OCI-LY7 (cell line): ENCODE results near the gene TNFSF4. TPM values are rescaled to one million over a fixed set of nuclear protein-coding genes. Genes with fewer than 3 reads are reported as not detected.

Source experiments
- BruUV-seq: library from RNA; stranded (reverse); fragments of 400-500 nt; replicated peaks from 2 replicates; lab custom pipeline; 2021; lab: Mats Ljungman, UMichigan
- CTCF ChIA-PET: fragments of 300-600 bp; sonication (Branson Sonifier 250); formaldehyde crosslinking; loops from one replicate; lab custom pipeline; 2022; ENCODE audit warnings: antibody characterized with exemption; ENCODE audit not compliant: unreplicated experiment; lab: Charles Lee
- POLR2A ChIA-PET: fragments of 300-600 bp; sonication (Branson Sonifier 250); formaldehyde crosslinking; loops from one replicate; lab custom pipeline; 2022; ENCODE audit warnings: antibody characterized with exemption; lab: Charles Lee
- DNase-seq: peaks from one replicate; pipeline ENCODE4 v3.0.0-alpha.2; 2015; ENCODE audit warnings: low spot score
- H2AFZ ChIP-seq: fragments of 200-600 bp; sonication (generic), shearing (Covaris generic); 2 replicates; pipeline ENCODE4 v1.6.1; 2014; ENCODE audit warnings: mild to moderate bottlenecking, antibody characterized with exemption, low read length, moderate library complexity
- H3K27ac ChIP-seq: fragments of 200-600 bp; sonication (generic); 2 replicates; pipeline ENCODE4 v1.5.1; 2014; ENCODE audit warnings: mixed run types, low read depth, mild to moderate bottlenecking, moderate library complexity, low read length, inconsistent platforms; ENCODE audit not compliant: poor library complexity, severe bottlenecking
- H3K36me3 ChIP-seq: fragments of 200-600 bp; sonication (generic); 2 replicates; pipeline ENCODE4 v1.6.1; 2014; ENCODE audit warnings: mild to moderate bottlenecking, antibody characterized with exemption, low read length, moderate library complexity, mixed read lengths; ENCODE audit not compliant: insufficient read depth
- H3K4me1 ChIP-seq: fragments of 200-600 bp; sonication (generic); 2 replicates; pipeline ENCODE4 v1.5.1; 2014; ENCODE audit warnings: mild to moderate bottlenecking, low read length; ENCODE audit not compliant: insufficient read depth, poor library complexity, severe bottlenecking
- H3K4me2 ChIP-seq: fragments of 200-600 bp; sonication (generic); 2 replicates; pipeline ENCODE4 v1.6.1; 2014; ENCODE audit warnings: mild to moderate bottlenecking, low read length
- H3K4me3 ChIP-seq: fragments of 200-600 bp; sonication (generic); 2 replicates; pipeline ENCODE4 v1.5.1; 2014; ENCODE audit warnings: mild to moderate bottlenecking, low read depth, low read length; ENCODE audit not compliant: poor library complexity, severe bottlenecking
- H3K79me2 ChIP-seq: fragments of 200-600 bp; sonication (generic); 2 replicates; pipeline ENCODE4 v1.6.1; 2016; ENCODE audit warnings: low read depth, mild to moderate bottlenecking, low read length, moderate library complexity, mixed read lengths; ENCODE audit not compliant: insufficient read depth
- H3K9me2 ChIP-seq: fragments of 200-600 bp; sonication (generic); 2 replicates; pipeline ENCODE4 v1.6.1; 2016; ENCODE audit warnings: mild to moderate bottlenecking, low read length, mixed read lengths; ENCODE audit not compliant: insufficient read depth
- H3K9me3 ChIP-seq: fragments of 200-600 bp; sonication (generic); 2 replicates; pipeline ENCODE4 v1.6.1; 2014; ENCODE audit warnings: mild to moderate bottlenecking, mixed run types, low read length, mixed read lengths
- H4K20me1 ChIP-seq: fragments of 200-600 bp; sonication (generic); 2 replicates; pipeline ENCODE4 v1.6.1; 2014; ENCODE audit warnings: mild to moderate bottlenecking, antibody characterized with exemption, low read length, moderate library complexity, mixed read lengths; ENCODE audit not compliant: insufficient read depth
- CTCF ChIP-seq: fragments of 200-600 bp; sonication (generic); conservative IDR thresholded peaks from 2 replicates; pipeline ENCODE4 v1.5.1; 2014; ENCODE audit warnings: mild to moderate bottlenecking, antibody characterized with exemption, low read length, moderate library complexity, mixed read lengths
- EZH2phosphoT487 ChIP-seq: fragments of 200-600 bp; sonication (generic); IDR thresholded peaks from 2 replicates; pipeline ENCODE4 v1.6.1; 2018; ENCODE audit warnings: low read depth, borderline replicate concordance, mild to moderate bottlenecking, mixed run types, antibody characterized with exemption, low read length, moderate library complexity, mixed read lengths
- intact Hi-C: fragments of 100-400 bp; cut with micrococcal nuclease; formaldehyde crosslinking; loops from one replicate; pipeline ENCODE4 v1.10.0; 2022; ENCODE audit not compliant: unreplicated experiment
- total RNA-seq, 2 experiments: library from RNA; depleted of rRNA in 1 of 2; stranded (reverse); fragments of >200 nt in 1 of 2; shearing (Covaris generic) in 1 of 2; gene quantifications; 2 replicates each; pipeline ENCODE4 v1.2.3, GENCODE V29; 2014 to 2022

The TNFSF4 gene
- total RNA-seq, 2 experiments from 2014 or later = 0.53 to 0.63 TPM

DNA sequence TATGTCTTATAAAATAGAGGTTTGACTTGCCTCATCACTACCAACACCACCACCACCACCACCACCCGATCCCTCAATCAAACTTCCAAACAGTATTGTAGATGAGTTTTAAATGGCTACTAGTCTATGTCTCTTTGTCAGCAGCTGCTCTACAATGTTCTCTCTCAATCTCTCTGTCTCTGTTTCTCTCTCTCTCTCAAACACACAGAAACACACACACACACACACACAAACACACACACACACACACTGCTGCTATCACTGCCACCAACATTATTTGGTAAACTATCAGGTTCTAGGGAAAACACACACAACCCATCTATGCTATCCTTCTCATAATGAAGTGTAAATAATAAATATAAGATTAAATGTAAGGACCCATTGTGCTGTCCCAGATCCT, 2.4 kb downstream of the TNFSF4 start:
- Histone ChIP-seq H3K9me3 (no peaks in the 10 kb centered on the region), H3K9me2 (no peaks in the 10 kb centered on the region), H4K20me1 (no peaks in the 10 kb centered on the region), H3K4me3 (no peak overlapping the region), H3K27ac (no peak overlapping the region), H3K4me1 (no peaks in the 10 kb centered on the region), H2AFZ (no peak overlapping the region), H3K4me2 (no peak overlapping the region), H3K79me2 (no peaks in the 10 kb centered on the region), H3K36me3 (no peaks in the 10 kb centered on the region)
- no peak for TF ChIP-seq CTCF
- TF ChIP-seq EZH2phosphoT487 = no peak
- intact Hi-C loops = no loop called here
- POLR2A ChIA-PET = interaction anchor here (0.8 to 1.7 kb wide), 5 partner anchors 10 to 468 kb away, joined by 3 to 7 read pairs (median 4); no protein-coding TSS in a partner anchor
- no peak for DNase-seq
- no TSS peak for BruUV-seq
- CTCF ChIA-PET = no interaction called here

DNA sequence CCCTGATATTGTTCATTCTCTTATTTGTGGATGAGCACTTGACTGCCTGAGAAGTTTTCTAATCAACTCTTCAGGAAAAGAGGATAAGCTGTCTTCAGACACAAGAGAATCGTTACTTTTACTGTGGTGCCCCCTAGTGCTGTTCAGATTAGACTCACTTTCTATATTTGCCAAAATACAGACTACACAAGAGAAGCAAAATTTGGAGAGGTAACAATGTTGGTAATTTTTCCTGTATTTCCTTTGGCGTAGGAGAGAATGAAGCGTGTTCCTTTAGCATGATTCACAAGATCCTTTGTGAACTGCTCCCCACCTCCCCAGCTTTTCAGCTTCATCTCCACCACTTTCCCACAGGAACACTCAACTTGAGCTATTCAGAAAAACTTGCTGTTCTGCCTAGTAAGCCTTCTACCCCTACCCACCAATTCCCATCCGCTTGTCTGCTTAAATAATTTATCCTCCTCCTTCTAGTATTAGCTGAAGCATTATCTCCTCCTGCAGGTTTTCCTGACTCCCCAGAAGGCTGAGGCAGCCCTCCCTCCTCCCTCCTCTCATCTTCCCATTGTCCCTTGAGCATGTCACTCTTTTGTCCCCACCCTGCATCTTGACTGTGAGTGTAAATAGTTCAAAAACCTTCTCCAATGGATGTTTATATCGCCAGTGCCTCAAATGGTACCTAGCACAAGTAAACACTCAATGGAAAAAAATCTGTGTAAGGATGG, 4.5 kb downstream of the TNFSF4 start:
- no peak overlapping the region for H3K4me3 ChIP-seq
- intact Hi-C loops = loop anchor here (1.0 kb wide), 2 partner anchors 376 to 457 kb away; no protein-coding TSS in a partner anchor
- H3K4me1 ChIP-seq = no peaks in the 10 kb centered on the region
- H3K9me3 ChIP-seq = no peaks in the 10 kb centered on the region
- H3K4me2 ChIP-seq = no peak overlapping the region
- no peaks in the 10 kb centered on the region for H3K36me3 ChIP-seq
- H3K9me2 ChIP-seq = no peaks in the 10 kb centered on the region
- H2AFZ ChIP-seq = 0 out of 2 replicates have a peak overlapping the region, but pooled peaks have one; percentile 27
- peak; percentile 84 for TF ChIP-seq CTCF
- no peak for TF ChIP-seq EZH2phosphoT487
- no peaks in the 10 kb centered on the region for H3K79me2 ChIP-seq
- ChIA-PET CTCF (interaction anchor here (0.9 to 1.6 kb wide), 3 partner anchors 376 to 459 kb away, joined by 3 to 5 read pairs (median 3); no protein-coding TSS in a partner anchor), POLR2A (interaction anchor here (0.7 to 1.2 kb wide), 3 partner anchors 13 to 312 kb away, joined by 3 read pairs; no protein-coding TSS in a partner anchor)
- H3K27ac ChIP-seq = no peak overlapping the region
- BruUV-seq = no TSS peak
- no peaks in the 10 kb centered on the region for H4K20me1 ChIP-seq
- peak; percentile 63 for DNase-seq

- H3K4me2 ChIP-seq = no peak overlapping the region
- DNase-seq = no peak
- no TSS peak for BruUV-seq
- H3K79me2 ChIP-seq = no peaks in the 10 kb centered on the region
- no peaks in the 10 kb centered on the region for H4K20me1 ChIP-seq
- no peaks in the 10 kb centered on the region for H3K36me3 ChIP-seq
- H3K4me3 ChIP-seq = no peak overlapping the region
- no peak overlapping the region for H3K27ac ChIP-seq
- intact Hi-C loops = loop anchor here (1.0 kb wide), 2 partner anchors 376 to 457 kb away; no protein-coding TSS in a partner anchor
- no peaks in the 10 kb centered on the region for H3K4me1 ChIP-seq
- no peaks in the 10 kb centered on the region for H3K9me3 ChIP-seq
- ChIA-PET CTCF (interaction anchor here (0.9 to 1.6 kb wide), 3 partner anchors 375 to 459 kb away, joined by 3 to 5 read pairs (median 3); no protein-coding TSS in a partner anchor), POLR2A (interaction anchor here (0.5 to 1.2 kb wide), 7 partner anchors 10 to 1723 kb away, joined by 3 read pairs; no protein-coding TSS in a partner anchor)
- TF ChIP-seq EZH2phosphoT487 (no peak), CTCF (no peak)
- no peak overlapping the region for H2AFZ ChIP-seq
- H3K9me2 ChIP-seq = no peaks in the 10 kb centered on the region
Measured at GRCh38 chr1:173201969-173202368, 5.2 kb downstream of the TNFSF4 start.
